ENCODE results near the gene CNIH3.

DNA sequence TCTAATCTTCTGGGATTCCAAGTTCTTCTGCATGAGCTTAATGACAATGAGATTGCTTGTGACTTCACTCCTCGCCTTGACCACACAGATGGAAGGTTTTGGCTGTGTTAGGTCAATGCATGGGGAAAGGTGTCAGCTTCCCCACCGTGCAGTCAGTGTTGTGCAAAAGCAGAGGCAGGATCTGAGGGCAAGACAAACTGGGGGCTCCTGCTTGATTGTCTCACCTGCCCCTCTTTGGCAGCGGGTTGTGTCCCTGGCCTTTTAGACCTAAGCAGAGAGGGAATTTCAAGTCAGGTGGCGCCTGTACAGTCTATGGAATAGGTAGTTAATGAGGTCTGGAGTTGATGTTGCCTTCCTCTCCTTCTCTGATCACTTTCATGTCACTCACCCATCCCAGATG lies 150.1 kb downstream of the CNIH3 start:
- no peak for TF ChIP-seq CTCF (IDR thresholded peaks at IDR 0.05)
- TF ChIP-seq POLR2A (IDR thresholded peaks at IDR 0.05), result no peak

All from uterus (tissue), 2 donors.